ENCODE data around the gene MC1R. TPM values are rescaled to one million over a fixed set of nuclear protein-coding genes. Genes with fewer than 3 reads are reported as not detected.
"Not testable (repeated sequence)": the region's sequence is repeated elsewhere in the genome, so short reads cannot be mapped to it uniquely, and the experiment has no call there.

The MC1R gene
- total RNA-seq, 1 experiment from 2014 or later, result 5.3 TPM

DNA sequence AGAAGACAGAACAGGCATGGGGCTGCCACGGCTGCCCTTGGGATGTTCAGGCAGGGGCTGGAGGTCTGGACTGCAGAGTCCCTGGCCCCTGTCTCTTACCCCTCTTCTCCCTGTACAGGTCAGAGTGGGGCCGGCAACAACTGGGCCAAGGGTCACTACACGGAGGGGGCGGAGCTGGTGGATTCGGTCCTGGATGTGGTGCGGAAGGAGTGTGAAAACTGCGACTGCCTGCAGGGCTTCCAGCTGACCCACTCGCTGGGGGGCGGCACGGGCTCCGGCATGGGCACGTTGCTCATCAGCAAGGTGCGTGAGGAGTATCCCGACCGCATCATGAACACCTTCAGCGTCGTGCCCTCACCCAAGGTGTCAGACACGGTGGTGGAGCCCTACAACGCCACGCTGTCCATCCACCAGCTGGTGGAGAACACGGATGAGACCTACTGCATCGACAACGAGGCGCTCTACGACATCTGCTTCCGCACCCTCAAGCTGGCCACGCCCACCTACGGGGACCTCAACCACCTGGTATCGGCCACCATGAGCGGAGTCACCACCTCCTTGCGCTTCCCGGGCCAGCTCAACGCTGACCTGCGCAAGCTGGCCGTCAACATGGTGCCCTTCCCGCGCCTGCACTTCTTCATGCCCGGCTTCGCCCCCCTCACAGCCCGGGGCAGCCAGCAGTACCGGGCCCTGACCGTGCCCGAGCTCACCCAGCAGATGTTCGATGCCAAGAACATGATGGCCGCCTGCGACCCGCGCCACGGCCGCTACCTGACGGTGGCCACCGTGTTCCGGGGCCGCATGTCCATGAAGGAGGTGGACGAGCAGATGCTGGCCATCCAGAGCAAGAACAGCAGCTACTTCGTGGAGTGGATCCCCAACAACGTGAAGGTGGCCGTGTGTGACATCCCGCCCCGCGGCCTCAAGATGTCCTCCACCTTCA, 16.2 kb downstream of the MC1R start:
- no peak for DNase-seq (ENCODE audit: low spot score)

DNA sequence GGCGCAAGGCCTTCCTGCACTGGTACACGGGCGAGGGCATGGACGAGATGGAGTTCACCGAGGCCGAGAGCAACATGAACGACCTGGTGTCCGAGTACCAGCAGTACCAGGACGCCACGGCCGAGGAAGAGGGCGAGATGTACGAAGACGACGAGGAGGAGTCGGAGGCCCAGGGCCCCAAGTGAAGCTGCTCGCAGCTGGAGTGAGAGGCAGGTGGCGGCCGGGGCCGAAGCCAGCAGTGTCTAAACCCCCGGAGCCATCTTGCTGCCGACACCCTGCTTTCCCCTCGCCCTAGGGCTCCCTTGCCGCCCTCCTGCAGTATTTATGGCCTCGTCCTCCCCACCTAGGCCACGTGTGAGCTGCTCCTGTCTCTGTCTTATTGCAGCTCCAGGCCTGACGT, 17.0 kb downstream of the MC1R start:
- not testable (repeated sequence) for DNase-seq (ENCODE audit: low spot score)

DNA sequence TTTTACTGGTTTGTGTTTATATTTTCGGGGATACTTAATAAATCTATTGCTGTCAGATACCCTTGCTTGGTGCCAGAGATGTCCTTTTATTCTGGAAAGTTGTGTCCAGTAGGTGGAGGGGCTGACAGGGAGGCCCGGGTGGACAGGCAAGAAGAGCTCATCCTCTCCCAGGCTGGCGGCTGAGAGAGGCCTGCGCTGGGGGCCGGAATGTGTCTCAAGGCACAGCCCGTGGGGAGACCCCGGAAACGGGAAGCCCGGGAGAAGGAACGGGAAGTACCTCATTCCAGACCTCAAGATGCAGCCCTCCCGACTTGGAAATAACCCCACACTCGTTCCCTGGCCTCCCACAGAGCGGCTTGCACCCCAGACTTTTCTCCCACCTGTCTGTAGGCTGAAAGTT, 17.4 kb downstream of the MC1R start:
- DNase-seq (ENCODE audit: low spot score), result no peak

DNA sequence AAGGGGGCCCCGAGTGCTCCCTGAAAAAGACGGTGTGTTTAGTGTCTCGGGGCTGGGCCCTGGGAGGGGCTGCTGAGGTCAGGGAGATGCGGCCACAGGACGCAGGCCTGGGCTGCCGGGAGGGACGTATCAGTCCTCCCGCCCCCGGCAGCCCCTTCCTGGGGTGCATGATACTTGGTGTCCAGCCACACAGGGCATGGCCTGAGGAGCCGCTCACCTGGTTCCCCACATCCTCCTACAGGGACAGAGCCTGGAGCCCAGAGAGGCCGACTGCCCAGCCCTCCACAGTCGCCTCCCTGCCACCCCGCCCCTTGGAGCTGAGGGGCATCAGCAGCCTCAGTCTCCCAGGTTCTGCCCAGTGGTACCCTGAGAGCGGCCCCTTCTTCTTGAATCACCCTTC, 17.8 kb downstream of the MC1R start:
- DNase-seq (ENCODE audit: low spot score), result no peak

DNA sequence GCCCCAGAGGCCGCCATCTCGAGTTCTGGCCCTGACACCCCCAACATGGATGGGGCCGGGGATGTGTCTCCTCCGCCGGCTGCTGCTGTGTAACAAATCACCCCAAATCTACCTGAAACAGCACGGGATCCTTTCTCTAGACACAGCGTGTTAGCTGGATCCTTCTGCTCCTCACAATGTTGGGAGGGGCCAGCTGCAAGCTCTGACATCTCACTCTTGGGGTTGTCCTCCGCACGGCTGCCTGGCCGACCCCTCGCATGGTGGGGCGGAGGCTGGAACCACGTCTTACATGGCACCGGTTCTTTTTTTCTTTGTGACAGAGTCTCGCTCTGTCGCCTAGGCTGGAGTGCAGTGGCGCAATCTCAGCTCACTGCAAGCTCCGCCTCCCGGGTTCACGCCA, 18.3 kb downstream of the MC1R start:
- DNase-seq (ENCODE audit: low spot score), result no peak

DNA sequence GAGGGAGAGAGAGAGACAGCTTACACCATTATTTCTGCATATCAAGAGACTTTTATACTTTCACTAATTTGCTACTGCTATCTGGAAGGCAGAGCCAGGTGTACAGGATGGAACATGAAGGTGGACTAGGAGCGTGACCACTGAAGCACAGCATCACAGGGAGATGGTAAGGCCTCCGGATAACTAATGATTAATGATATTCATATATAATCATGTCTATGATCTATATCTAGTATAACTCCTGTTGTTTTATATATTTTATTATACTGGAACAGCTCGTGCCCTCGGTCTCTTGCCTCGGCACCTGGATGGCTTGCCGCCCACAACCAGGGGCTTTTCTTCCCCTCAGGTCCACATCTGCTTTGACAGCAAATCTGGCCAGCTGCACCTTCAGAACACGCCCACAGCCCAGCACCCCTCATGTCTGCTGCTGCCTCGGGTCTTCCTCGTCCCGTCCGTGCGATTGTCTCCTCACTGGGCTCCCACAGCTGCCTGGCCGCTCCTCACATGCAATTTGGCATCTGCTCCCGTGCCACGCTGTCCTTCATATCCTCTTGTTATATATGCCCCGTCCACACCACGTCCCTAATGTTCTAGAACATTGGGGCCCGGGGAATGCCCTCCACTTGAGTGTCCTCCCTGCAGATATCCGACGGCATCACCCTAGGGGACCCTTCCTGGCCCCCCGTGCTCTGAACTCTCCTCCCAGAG, 19.7 kb downstream of the MC1R start:
- DNase-seq (ENCODE audit: low spot score), result no peak

DNA sequence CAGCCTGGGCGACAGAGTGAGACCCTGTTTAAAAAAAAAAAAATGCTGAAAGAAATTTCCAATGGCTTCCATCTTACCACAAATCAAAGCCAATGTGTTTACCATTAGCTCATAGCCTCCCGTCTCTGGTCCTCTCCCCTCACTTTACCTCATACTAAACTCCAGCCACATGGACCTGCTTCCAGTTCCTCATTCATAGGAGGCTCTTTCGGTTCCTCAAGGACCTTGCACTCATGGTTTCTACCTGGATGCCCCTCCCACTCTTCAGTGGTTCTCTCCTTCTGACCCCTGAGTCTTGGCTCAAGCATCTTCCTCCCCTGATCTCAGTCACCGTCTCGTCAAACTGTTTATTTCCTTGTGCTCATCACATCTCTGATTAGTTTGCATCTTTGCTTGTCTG, 26.1 kb downstream of the MC1R start:
- DNase-seq (ENCODE audit: low spot score), result no peak

DNA sequence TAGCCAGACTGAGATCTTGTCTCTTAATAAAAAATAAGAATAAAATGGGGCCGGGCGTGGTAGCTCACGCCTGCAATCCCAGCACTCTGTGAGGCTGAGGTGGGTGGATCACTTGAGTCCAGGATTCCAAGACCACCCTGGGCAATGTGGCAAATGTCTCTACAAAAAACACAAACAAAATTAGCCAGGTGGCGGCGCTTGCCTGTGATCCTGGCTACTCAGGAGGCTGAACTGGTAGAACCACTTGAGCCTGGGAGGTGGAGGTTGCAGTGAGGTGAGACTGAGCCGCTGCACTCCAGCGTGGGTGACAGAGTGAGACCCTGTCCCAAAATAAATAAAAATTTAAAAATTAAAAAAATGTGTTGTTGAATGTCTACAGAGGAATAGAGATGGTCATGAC, 27.0 kb downstream of the MC1R start:
- DNase-seq (ENCODE audit: low spot score), result peak; percentile 44

DNA sequence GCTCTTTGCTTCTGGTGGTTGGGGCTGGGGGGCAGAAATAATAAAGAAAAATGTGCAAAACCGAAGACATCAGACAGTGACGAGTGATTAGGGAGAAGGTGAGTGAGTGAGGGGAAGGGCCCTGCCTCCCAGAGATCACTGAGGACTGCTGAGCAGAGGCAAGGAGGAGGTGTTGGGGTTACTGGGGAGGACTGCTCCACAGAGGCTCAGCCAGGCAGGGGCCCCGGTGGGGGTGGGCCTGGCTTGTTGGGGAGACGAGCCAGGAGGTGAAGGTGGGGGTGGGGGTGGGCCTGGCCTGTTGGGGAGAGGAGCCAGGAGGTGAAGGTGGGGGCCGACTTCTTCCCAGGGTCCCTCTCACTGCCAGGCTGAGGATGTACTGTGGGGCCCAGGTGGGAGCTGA, 27.9 kb downstream of the MC1R start:
- DNase-seq (ENCODE audit: low spot score), result no peak

DNA sequence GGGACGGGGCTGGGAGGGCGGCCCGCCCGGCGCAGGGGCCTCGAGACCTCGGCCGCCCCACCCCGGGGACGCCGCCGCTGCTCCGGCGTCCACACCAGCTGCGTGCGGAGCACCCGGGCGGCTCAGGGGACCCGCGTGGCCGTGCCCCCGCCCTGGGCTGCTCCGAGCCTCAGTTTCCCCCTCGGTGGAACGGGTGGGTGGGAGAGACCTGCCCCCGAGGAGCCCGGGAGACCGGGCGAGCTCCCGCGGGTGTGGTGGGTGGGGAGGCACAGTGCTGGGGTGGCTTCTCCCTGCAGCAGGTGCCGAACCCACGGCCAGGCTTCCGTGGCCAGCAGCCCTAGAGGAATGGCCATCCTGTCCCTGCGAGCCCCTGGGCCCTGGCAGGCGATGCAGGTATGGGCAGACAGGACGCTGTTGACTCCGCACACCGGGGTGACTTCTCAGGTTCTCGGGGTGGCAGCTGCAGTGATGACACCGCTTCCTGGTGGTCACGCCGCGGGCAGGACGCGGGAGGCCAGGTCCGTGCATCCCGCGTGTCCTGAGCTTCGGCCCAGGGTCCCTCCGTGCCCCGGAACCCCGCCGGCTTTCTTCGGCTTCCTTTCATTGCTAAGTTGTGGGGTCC, 30.6 kb downstream of the MC1R start:
- DNase-seq (ENCODE audit: low spot score), result no peak

DNA sequence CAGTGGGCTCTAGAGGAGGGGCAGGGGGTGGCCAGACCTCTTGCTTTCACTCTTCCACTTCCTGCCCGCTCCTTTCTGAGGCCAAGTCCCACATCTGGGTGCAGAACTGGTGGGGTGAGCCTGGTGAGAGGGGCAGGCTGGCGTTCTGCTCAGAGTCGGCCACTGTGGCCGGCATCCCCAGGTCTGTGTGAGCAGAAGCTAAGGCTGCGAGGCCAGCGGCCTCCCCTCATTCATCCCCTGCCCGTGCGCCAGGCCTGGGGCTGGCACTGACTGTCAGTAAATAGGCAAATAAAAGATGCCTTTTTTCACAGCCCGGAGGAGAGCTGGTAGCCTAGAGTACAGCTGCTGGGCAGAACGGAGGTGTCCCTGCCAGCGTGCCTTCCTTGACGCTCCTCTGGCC, 31.1 kb downstream of the MC1R start:
- DNase-seq (ENCODE audit: low spot score), result no peak

DNA sequence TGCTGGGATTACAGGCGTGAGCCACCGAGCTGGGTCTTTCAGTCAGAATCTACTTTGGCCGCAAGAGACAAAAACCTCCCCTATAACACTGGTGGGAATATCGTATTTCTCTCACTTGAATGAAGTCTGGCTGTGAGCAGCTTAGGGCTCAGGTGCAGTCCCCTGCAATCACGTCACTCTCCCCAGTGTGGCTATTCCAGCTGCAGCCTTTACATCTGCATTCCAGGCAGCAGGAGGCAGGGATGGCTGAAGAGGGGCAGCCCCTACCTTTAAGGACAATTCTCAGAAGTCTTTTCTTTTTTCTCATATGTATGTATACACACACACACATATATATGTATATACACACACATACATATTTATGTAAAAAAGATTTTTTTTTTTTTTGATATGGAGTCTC, 32.8 kb downstream of the MC1R start:
- DNase-seq (ENCODE audit: low spot score), result no peak

DNA sequence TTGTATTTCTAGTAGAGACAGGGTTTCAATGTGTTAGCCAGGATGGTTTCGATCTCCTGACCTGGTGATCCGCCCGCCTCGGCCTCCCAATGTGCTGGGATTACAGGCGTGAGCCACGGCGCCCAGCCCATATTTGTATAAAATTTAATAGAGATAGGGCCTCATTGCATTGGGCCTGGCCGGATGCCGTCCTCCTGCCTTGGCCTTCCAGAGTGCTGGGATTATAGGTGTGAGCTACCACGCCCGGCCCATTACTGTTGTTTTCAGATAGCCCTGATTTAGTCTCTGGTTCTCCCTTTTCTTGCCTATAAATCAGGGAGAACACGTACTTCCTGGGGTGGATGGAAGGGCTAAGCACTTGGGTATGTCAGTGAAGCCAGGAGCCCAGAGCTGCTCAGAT, 33.4 kb downstream of the MC1R start:
- no peak for DNase-seq (ENCODE audit: low spot score)

DNA sequence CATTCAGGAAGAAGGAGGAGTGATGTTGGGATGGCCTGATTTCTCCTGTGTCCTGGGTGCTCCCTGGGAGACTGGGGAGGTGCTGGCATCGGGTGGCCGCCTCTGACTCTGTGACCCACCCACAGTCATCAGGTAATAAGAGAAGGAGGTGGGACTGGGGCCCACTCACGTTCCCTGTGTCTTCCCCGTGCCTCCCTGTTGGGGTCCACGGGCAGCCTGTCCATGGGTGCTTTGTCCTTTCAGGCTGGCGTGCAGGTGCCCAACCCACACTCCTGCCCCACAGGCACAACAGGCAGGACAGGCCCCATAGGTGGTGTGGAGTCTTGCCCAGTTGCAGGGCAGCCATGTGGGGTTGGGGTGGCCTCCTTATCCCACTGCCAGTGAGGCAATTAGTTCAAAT, 33.9 kb downstream of the MC1R start:
- DNase-seq (ENCODE audit: low spot score), result no peak

DNA sequence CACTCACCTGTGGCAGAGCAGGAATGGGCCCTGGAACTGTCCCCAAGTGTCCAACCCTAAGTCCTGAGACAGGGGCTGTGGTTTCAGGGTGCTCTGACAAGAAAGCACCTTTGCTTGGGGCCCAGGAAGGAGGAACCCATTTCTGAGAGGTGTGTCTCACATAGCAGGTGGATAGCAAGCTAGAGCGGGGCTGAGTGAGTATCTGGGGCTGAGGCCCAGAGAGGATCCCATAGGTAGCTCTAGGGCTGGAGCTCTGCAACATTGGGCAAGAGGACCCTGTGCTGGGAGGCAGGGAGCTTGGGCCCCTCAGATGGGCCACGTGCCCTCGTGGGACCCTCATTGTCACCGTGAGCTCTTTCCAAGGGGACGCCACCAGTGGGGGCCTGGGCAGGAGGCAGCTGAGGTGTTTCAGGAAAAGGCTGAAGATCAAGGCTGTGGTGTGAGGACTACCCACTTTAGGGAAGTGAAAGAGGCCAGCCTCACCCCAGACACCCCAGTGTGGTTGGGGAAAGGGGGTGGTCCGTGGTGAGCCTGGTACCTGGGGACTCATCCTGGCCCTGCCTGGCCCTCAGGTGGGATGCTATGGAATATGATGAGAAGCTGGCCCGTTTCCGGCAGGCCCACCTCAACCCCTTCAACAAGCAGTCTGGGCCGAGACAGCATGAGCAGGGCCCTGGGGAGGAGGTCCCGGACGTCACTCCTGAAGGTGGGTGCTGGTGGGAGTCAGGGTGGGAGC, 35.2 kb downstream of the MC1R start:
- no peak for DNase-seq (ENCODE audit: low spot score)

DNA sequence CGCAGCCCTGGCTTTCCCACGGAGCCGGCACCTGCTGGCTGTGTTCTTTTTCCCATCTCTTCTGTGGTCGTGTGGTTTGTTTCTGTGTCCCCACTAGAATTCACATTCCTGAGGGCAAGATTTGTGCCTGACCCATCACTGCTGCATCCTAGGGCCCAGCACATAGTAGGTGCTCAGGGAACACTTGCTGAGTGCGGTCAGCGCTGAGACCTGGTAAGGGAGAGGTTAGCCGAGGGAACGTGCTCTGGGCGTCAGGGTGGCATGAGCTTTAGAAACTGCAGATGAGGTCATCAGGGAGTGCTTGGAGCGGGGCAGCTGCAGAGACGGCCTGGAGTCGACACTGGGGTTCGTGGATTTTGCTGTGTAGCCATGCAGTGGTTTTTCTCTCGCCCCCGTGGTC, 35.8 kb downstream of the MC1R start:
- no peak for DNase-seq (ENCODE audit: low spot score)

DNA sequence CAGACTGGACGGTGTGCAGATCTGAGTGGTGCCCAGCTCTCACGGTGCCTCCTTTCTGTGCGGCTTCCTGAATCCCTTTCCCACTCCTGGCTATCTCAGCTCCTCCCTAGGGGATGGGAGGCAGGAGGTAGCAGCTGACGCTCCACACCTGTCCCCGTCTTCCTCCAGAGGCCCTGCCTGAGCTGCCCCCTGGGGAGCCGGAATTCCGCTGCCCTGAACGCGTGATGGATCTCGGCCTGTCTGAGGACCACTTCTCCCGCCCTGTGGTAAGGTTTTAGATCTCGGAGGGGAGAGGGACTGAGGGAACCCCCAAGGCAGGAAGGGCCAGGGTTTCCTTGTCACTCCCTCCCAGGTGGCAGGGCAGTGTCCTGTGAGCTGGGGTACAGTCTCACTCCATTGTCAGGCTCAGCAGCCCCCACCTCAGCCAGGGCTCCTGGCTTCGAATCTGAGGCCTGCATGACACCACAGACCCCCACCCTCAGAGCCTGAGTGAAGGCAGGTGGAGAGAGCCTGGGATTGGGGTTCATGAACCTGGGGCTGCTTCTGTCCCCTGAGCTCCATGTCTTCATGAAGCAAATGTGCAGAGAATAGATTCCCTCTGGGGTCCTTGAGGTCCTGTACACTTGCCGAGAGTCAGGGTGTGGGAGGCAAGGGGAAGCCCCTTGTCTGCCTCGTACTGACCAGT, 36.5 kb downstream of the MC1R start:
- no peak for DNase-seq (ENCODE audit: low spot score)

DNA sequence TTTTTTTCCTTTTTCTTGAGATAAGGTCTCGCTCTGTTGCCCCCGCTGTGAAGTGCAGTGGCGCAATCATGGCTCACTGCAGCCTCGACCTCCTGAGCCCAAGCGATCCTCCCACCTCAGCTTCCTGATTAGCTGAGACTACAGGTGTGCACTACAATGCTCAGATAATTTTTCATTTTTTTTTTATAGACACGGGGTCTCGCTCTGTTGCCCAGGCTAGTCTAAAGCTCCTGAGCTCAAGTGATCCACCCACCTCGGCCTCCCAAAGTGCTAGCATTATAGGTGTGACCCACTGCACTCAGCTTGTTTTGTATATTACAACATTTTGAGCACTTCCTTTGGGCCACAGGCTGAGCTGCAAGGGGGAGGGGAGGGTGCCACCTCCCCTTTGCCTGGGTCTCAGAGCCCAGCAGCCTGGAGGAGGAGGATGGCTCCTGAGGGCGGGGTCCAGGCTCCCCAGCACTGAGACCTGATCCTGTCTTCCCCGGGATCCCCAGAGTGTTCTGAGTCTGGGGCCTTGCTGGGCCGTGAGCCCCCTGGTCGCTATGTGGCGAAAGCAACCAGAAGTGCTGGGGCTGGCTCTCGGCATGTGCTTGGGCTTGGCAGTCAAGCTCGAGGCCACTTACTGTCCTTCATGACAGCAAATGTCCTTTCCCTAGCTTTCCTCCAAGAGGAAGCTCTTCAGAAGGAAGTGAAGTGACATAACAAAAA, 38.0 kb downstream of the MC1R start:
- DNase-seq (ENCODE audit: low spot score), result no peak

DNA sequence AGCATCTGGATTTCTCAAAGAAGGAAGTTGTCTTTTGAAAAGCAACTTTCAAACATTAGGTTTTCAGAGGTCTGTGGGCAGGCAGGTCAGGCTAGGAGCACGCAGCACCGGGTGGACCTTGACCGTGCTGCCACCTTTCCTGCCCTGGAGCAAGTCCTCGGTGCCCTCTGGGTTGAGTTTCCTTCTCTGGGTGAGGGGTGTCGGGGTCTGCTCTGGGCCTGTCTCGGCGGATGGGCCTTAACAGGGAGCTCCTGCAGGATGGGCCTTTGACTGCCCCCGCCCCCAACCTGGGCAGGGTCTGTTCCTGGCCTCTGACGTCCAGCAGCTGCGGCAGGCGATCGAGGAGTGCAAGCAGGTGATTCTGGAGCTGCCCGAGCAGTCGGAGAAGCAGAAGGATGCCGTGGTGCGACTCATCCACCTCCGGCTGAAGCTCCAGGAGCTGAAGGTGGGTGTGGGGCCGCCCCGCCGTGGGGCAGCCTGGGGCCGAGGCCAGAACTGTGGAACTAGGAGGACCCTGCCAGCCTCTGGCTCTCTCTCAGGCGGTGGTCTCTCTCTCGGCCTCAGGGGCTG, 38.6 kb downstream of the MC1R start:
- DNase-seq (ENCODE audit: low spot score), result no peak

DNA sequence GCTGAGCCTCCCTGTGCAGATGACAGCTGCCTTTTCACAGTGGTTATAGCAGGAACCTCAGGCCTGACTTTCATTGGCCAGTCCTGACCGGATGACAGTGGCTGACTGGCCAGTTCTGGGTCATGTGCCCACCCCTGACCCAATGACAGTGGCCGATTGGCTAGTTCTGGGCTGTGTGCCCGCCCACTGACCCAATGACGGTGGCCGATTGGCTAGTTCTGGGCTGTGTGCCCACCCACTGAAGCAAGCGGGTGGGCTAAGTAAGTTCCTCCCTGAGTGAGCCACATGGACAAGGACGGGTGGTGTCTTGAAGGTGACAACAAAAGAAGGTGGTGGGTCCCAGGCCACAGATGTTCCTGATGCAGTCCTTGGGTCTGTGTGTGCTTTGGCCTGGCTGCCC, 39.4 kb downstream of the MC1R start:
- peak; percentile 62 for DNase-seq (ENCODE audit: low spot score)
